Colonic mucosa (tissue), 4 donors: ENCODE measurements around the gene USP36. TPM values are rescaled to one million over a fixed set of nuclear protein-coding genes. Genes with fewer than 3 reads are reported as not detected.

Experiments used
- DNase-seq: peaks from one replicate; pipeline ENCODE4 v3.0.0-alpha.2; 2020
- H3K27ac ChIP-seq: fragments of 200-600 bp; one replicate; pipeline ENCODE4 v1.8.0; 2021
- H3K27me3 ChIP-seq: fragments of 200-600 bp; one replicate; pipeline ENCODE4 v1.8.0; 2021
- H3K36me3 ChIP-seq: fragments of 200-600 bp; one replicate; pipeline ENCODE4 v1.8.0; 2021
- H3K4me1 ChIP-seq: fragments of 200-600 bp; one replicate; pipeline ENCODE4 v1.8.0; 2021; ENCODE audit warnings: mild to moderate bottlenecking
- H3K4me3 ChIP-seq: fragments of 200-600 bp; one replicate; pipeline ENCODE4 v1.8.0; 2021
- H3K9ac ChIP-seq, 2 donors: one replicate each; pipeline ENCODE4 v1.7.0; 2013; ENCODE audit warnings: control low read depth in 2 of 2, low read depth in 2 of 2, low read length in 2 of 2
- H3K9me3 ChIP-seq: fragments of 200-600 bp; one replicate; pipeline ENCODE4 v1.8.0; 2021
- CTCF ChIP-seq: fragments of 200-600 bp; IDR thresholded peaks from one replicate; pipeline ENCODE4 v1.8.0; 2022; ENCODE audit warnings: antibody characterized with exemption, mild to moderate bottlenecking
- intact Hi-C: fragments of 100-400 bp; cut with DNase I; formaldehyde crosslinking; loops from one replicate; pipeline ENCODE4 v1.14.1; 2022
- total RNA-seq, 2 donors: library from RNA; stranded (reverse); fragmentation: NEBNext Ultra II Directional in 1 of 2; extraction: Animal tissue kit (Norgen Biotek cat#: 25700) in 1 of 2; gene quantifications; one replicate each; pipeline ENCODE4 v1.2.1, GENCODE V29; 2021
- donor health status: healthy.
- donor health status: DM: no; HTN: no; CAD: no.
- donor health status: DM: no; HTN: no; CAD: no.

USP36 gene
- total RNA-seq, 2 donors from 2014 or later, result 27.4 to 32.6 TPM

GRCh38 chr17:78788451-78788850 lies 52.2 kb downstream of the USP36 start:
- Histone ChIP-seq H3K36me3 (no peaks in the 10 kb centered on the region), H3K9ac (no peak overlapping the region), H3K9me3 (no peaks in the 10 kb centered on the region), H3K27me3 (no peaks in the 10 kb centered on the region), H3K4me3 (no peak overlapping the region), H3K4me1 (peaks cover 9% of the 10 kb centered on the region), H3K27ac (no peak overlapping the region)
- DNase-seq, result no peak
- intact Hi-C loops, result no loop called here
- TF ChIP-seq CTCF, result no peak

- peaks cover 11% of the 10 kb centered on the region for H3K4me1 ChIP-seq
- no peak overlapping the region for H3K27ac ChIP-seq
- H3K36me3 ChIP-seq, result no peaks in the 10 kb centered on the region
- H3K27me3 ChIP-seq, result no peaks in the 10 kb centered on the region
- no peak overlapping the region for H3K4me3 ChIP-seq
- no peak for DNase-seq
- TF ChIP-seq CTCF, result no peak
- intact Hi-C loops, result no loop called here
- no peak overlapping the region for H3K9ac ChIP-seq
- H3K9me3 ChIP-seq, result no peaks in the 10 kb centered on the region
These were observed 53.2 kb downstream of the USP36 start for GRCh38 chr17:78787444-78787843.

GRCh38 chr17:78785663-78786057 lies 55.0 kb downstream of the USP36 start:
- Histone ChIP-seq H3K9me3 (no peaks in the 10 kb centered on the region), H3K4me1 (peaks cover 14% of the 10 kb centered on the region), H3K36me3 (no peaks in the 10 kb centered on the region), H3K27ac (no peak overlapping the region), H3K4me3 (no peak overlapping the region), H3K27me3 (no peaks in the 10 kb centered on the region), H3K9ac (no peak overlapping the region)
- TF ChIP-seq CTCF, result no peak
- intact Hi-C loops, result no loop called here
- DNase-seq, result no peak

GRCh38 chr17:78785011-78785662 lies 55.5 kb downstream of the USP36 start:
- Histone ChIP-seq H3K27me3 (no peaks in the 10 kb centered on the region), H3K36me3 (no peaks in the 10 kb centered on the region), H3K9me3 (no peaks in the 10 kb centered on the region), H3K9ac (no peak overlapping the region), H3K27ac (no peak overlapping the region), H3K4me1 (peaks cover 16% of the 10 kb centered on the region), H3K4me3 (no peak overlapping the region)
- intact Hi-C loops, result no loop called here
- DNase-seq, result no peak
- TF ChIP-seq CTCF, result no peak

- no peaks in the 10 kb centered on the region for H3K27me3 ChIP-seq
- no peaks in the 10 kb centered on the region for H3K36me3 ChIP-seq
- peaks cover 10% of the 10 kb centered on the region for H3K4me1 ChIP-seq
- no peak overlapping the region for H3K4me3 ChIP-seq
- intact Hi-C loops, result no loop called here
- no peaks in the 10 kb centered on the region for H3K9me3 ChIP-seq
- no peak for DNase-seq
- no peak for TF ChIP-seq CTCF
- no peak overlapping the region for H3K27ac ChIP-seq
- no peak overlapping the region for H3K9ac ChIP-seq
These were observed 56.3 kb downstream of the USP36 start for GRCh38 chr17:78784352-78784751.
